SIG-M5 (cell line): ENCODE results near the gene LMO1.

Source experiments
- DNase-seq: peaks from one replicate; lab custom pipeline; 2025; lab: John Stamatoyannopoulos, UW

LMO1 gene

DNA sequence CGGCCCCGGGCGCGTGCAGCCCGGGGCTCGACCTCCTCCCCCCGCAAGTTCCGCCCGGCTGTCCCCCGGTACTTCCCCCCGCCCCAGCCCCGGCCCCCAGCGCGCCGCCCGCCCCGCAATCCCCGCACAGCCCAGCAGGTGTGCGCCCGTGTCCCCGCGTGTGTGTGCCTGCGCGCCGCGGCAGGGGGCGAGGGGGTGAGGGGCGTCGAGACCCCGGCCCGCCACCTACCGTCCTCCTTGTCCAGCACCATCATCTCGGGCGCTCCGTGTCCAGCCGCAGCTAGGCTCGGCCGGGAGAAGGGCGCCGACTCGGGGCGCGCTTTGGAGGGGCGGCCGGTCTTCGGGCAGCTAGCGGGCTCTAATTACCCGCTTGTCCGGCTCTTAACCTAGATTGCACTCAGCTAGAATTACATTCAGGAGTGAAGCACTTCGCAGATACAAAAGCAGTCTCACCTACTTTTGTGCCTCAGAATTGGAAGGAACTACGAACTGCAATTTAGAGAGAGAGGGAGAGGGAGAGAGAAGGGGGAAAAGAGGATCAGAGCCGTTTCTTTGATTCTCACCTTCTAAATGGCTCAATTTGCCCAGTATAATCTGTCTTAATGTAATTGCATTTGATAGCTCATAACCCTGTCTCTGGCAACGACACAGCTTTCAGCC, 439 bp downstream of the LMO1 start:
- DNase-seq, result no peak

DNA sequence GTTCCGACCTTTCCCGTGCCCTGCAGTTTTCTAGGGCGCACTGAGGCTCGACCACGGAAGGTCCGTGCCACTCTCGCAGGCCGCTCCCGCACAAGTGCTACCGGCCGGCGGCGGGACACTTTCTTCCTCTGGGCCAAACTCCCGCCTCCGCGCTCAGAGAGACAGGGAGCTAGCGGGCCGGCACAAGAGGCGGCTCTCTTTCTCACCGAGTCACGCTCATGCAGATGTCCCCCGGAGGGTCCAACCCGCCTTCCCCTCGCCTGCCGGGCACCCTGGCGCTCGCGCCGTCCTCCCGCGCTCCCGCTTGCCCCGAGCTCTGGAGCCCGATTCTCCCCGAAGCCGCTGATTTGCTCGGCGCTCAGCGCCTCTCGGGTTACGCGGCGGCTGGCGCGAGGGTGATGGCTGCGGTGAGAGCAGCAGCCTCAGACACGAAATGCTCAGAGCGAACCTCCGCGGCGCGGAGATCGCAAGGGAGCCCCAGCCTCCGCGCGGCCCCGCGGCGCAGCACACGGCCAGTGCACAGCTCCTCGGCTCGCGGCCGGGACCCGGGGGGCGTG, 1.0 kb downstream of the LMO1 start:
- no peak for DNase-seq

DNA sequence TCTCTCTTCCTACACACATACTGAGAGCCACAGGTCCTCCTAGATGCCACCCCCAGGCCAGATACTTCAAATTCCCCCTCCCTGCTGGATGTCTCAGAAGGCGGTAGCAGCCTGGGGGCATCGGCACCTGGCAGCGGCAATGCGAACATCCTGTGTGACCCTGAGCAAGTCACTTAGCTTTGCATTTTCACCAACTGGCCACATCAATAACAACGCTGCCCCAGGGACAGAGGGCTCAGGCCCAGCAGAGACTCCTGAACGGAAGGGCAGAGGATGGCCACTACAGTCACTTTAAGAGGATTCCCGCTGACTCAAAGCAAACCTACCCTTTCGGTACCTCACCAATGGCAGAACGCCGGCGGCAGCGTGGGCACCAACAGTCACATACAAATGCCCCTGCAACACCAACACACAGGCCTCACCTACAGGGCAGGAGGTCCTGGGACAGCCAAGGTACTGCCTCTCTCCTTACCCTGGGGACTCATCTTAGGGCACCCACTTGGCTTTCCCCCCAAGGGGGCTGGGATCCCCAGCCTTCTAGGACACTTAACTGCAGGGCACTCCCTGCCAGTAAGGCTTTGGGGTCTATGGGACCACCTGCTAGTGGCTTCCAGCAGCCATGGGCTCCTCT, 1.6 kb downstream of the LMO1 start:
- no peak for DNase-seq

DNA sequence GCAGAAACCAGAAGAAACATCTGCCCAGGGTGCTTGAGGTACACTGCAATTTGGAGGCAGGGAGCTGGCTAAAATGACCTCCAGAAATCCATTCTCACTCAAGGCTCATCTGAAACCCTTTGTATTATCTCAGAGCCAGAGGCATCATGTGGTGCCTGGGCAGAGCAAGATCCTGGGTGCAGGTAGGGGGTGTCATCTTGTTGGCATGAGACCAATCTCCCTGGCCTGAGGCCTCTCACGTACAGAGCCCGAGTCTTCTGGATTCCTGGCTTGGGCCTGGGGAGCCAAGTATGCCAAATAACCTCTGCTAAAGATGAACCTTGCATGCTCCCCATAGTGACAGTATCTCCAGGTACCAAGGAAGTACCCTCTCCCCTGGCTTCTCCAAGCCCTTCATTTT, 2.4 kb downstream of the LMO1 start:
- no peak for DNase-seq

GRCh38 chr11:8260202-8260966, 3.3 kb downstream of the LMO1 start:
- no peak for DNase-seq

- no peak for DNase-seq
Observed at GRCh38 chr11:8259306-8259959, 4.2 kb downstream of the LMO1 start.

- DNase-seq, result peak; percentile 5
Observed at GRCh38 chr11:8258784-8259183, 4.9 kb downstream of the LMO1 start.

DNA sequence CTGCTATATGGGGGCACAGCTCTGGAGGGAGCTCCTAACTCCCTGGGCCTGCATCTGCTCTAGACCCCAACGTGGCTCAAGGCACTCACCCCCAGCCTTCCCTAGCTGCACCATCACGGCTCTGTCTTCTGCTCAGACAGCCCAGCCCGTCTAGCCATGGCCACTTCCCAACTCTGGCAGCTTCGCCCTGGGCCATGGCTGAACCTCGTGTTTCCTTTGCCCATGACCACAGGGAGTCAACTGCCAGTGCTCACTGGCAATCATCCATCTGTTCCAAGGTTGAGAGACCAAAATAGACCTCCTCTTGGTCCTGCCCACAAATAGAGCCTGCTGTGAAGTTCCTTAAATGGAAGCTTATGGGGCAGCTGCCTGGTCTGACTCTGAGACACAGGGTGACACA, 5.4 kb downstream of the LMO1 start:
- no peak for DNase-seq

- DNase-seq, result no peak
Observed at GRCh38 chr11:8257003-8257664, 6.5 kb downstream of the LMO1 start.

DNA sequence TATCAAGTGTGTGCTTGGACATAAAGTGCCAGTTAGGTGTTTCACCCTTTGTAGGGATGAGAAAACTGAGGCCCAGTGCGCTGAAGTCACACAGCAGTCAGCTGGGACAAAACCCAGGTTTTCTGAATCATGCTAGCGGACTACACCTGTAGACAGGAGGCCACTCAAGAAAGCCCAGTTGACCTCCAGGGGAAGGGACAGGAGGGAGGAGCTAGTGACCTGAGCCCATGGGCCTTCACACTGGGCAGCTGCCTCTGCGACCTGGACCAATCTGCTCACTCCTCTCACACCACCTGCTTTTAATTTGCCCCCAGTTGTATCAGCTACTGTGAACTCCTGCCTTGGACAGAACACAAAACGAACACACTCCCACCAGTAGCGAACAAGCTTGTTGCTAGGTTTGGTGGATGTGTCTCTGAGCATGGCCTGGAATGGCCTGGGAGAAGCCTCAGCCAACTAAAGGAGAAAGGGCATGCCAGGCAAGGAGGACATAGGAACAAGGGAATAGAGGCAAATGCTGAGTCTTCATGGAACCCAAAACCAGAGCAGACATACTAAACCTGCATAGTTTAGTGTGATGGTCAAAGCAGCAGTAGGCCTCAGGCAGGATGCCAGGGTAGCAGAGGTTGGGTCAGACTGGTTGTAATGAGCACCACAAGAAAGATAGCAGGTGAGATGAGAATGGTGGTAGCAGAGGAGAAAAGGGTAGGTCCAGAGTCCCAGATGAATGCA, 7.2 kb downstream of the LMO1 start:
- DNase-seq, result no peak

GRCh38 chr11:8253566-8253965, 10.1 kb downstream of the LMO1 start:
- no peak for DNase-seq

- DNase-seq, result no peak
Observed at GRCh38 chr11:8252946-8253345, 10.7 kb downstream of the LMO1 start.

DNA sequence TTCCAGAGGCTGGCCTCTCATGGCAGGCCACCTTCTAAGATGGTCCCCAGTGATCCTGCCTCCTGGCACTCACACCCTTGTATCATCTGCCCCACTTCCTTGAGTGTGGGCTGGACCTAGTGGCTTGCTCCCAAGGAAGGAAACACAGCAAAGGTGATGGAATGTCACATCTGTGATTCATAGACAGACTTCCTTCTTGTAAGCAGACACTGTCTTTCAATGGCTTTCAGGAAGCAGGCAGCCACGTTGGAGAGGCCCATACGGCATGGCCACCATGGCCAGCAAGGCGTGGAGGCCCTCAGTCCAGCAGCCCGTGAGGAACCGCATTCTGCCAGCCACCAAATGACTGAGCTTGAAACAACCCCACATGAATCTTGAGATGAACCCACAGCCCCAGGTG, 11.3 kb downstream of the LMO1 start:
- no peak for DNase-seq

GRCh38 chr11:8251616-8252295, 11.9 kb downstream of the LMO1 start:
- DNase-seq, result no peak

DNA sequence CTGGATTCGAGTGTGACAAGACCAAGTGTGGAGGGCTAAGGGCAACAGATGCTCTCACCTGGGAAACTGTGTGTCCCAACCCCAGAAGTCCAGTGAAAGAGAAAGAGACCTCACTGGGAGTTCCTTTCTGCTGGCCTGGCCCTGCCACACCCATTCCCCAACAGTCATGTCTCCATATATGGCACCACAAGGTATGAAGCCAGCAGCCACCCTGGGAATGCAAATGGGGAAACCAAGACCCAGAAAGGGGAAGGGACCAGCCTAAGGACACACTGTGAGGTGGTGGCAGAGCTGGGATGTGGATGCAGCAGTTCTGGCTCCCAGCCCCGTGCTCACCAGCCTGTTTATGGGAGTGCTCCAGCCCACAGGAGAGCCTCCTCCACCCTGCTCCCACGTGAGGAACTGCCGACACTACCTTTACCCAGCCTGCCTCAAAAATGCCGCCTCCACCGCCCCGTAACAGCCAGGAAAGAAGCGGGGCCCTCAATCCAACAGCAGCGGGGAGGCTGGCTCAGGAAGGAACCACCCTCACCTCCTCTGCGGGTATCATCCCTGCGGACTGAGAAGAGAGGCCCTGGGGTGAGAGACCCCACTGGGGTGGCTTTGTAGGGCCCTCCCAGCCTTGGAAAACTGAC, 12.6 kb downstream of the LMO1 start:
- DNase-seq, result no peak

DNA sequence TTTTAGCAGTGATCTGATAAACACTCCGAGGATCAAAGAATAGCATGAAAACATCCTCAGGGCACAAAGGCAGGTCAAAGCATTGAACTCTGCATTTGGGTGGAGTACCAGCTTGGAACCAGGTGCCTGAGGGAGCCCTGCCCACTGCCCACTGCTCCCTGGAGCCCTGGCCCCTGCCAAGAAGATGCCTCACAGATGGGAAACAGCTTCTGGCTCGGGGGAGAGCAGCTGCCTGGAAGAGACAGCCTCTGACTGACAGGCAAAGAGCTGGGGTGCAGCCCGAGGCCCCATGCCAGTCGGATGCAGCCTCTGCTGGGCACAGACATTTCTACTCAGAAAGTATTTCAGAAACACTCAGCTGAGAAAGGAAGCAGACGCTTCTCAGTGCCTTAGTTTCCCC, 13.2 kb downstream of the LMO1 start:
- no peak for DNase-seq

DNA sequence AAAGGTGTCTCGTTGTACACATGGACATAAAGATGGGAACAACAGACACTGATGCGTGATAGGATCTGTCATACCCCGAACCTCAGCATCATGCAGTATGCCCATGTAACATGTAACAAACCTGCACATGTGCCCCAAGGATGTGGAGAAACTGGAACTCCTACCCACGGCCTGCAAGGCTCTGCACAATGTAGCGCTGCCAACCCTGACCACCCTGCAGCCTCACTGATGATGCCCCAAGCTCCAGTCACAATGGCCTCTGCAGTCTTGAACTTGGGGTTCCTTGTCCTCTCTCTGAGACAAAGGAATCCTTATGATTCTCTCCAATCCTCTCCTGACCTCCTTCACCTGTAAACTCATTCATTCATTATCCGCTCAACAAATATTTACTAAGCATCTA, 14.2 kb downstream of the LMO1 start:
- no peak for DNase-seq

GRCh38 chr11:8248786-8249185, 14.9 kb downstream of the LMO1 start:
- no peak for DNase-seq

DNA sequence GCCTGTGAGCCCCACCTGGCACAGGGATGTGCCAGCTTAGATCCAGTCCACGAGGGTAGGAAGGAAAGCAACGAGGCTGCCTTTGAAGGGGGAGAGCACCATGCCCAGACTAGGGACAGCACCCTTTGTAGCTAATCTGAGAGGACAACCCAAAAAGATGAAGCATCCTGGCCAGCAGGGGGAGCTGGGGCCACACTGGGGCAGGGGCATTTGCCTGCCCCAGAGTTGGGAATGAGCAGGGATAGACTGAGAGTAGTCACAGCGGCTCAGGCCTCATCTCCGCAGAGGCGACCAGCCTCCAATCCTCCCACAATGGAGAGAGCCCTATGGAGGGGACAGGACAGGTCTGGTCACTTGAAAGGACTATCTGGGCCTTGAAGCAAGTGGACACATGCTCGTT, 16.4 kb downstream of the LMO1 start:
- no peak for DNase-seq

- no peak for DNase-seq
Observed at GRCh38 chr11:8243458-8243857, 20.2 kb downstream of the LMO1 start.
